A673 (cell line): ENCODE data around the gene SACM1L. TPM values are rescaled to one million over a fixed set of nuclear protein-coding genes. Genes with fewer than 3 reads are reported as not detected.
A peak's percentile ranks its signal among the peaks of the same experiment; 100 is the strongest.

Experiments used
- BruUV-seq: library from RNA; stranded (reverse); fragments of 400-500 nt; replicated peaks from 2 replicates; lab custom pipeline; 2021; lab: Mats Ljungman, UMichigan
- CTCF ChIA-PET: fragments of 300-600 bp; sonication (Branson Sonifier 250); formaldehyde crosslinking; loops from one replicate; lab custom pipeline; 2022; ENCODE audit warnings: antibody characterized with exemption; lab: Charles Lee
- POLR2A ChIA-PET: fragments of 300-600 bp; sonication (Branson Sonifier 250); formaldehyde crosslinking; loops from one replicate; lab custom pipeline; 2022; ENCODE audit warnings: antibody characterized with exemption; ENCODE audit not compliant: low non-redundant PET; lab: Charles Lee
- DNase-seq: peaks from one replicate; pipeline ENCODE4 v3.0.0-alpha.2; 2015; ENCODE audit warnings: low spot score
- H3K27ac ChIP-seq: fragments of 200-600 bp; sonication (generic); 2 replicates; pipeline ENCODE4 v1.5.1; 2016; ENCODE audit warnings: mixed run types, low read depth, mild to moderate bottlenecking, mixed read lengths, antibody characterized with exemption, low read length; ENCODE audit not compliant: poor library complexity, severe bottlenecking
- H3K27me3 ChIP-seq: fragments of 200-600 bp; sonication (generic); replicated peaks from 2 replicates; pipeline ENCODE4 v1.6.1; 2017; ENCODE audit warnings: mixed run types, low read depth, mild to moderate bottlenecking, mixed read lengths, antibody characterized with exemption, low read length; ENCODE audit not compliant: insufficient read depth, poor library complexity
- H3K36me3 ChIP-seq: fragments of 200-600 bp; sonication (generic); 2 replicates; pipeline ENCODE4 v1.6.1; 2016; ENCODE audit warnings: mixed run types, mild to moderate bottlenecking, mixed read lengths, antibody characterized with exemption, low read length; ENCODE audit not compliant: insufficient read depth, poor library complexity, severe bottlenecking
- H3K4me1 ChIP-seq: fragments of 200-600 bp; sonication (generic); 2 replicates; pipeline ENCODE4 v1.6.1; 2017; ENCODE audit warnings: mixed run types, mild to moderate bottlenecking, mixed read lengths, antibody characterized with exemption, low read length; ENCODE audit not compliant: insufficient read depth, poor library complexity, severe bottlenecking
- H3K4me3 ChIP-seq: fragments of 200-600 bp; sonication (generic); 2 replicates; pipeline ENCODE4 v1.5.1; 2016; ENCODE audit warnings: low read depth, mixed run types, mild to moderate bottlenecking, mixed read lengths, low read length; ENCODE audit not compliant: poor library complexity, severe bottlenecking
- H3K9me3 ChIP-seq: fragments of 200-600 bp; sonication (generic); 2 replicates; pipeline ENCODE4 v1.6.1; 2016; ENCODE audit warnings: mixed run types, low read depth, mild to moderate bottlenecking, mixed read lengths, antibody characterized with exemption, low read length; ENCODE audit not compliant: poor library complexity, severe bottlenecking
- EZH2 ChIP-seq: fragments of 200-600 bp; sonication (generic); IDR thresholded peaks from 2 replicates; pipeline ENCODE4 v1.6.1; 2017; ENCODE audit warnings: borderline replicate concordance, low read depth, mild to moderate bottlenecking, mixed read lengths, antibody characterized with exemption, low read length; ENCODE audit not compliant: poor library complexity, severe bottlenecking
- intact Hi-C: fragments of 100-400 bp; cut with micrococcal nuclease; formaldehyde crosslinking; loops from one replicate; pipeline ENCODE4 v1.10.0; 2022; ENCODE audit not compliant: unreplicated experiment
- total RNA-seq: library from RNA; stranded (reverse); gene quantifications from 2 replicates; pipeline ENCODE4 v1.2.3, GENCODE V29; 2021
- TF ChIP-seq, protein P1 (sequence below): fragments of 300-800, 200-600 bp; sonication (generic); conservative IDR thresholded peaks from 2 replicates; pipeline ENCODE4 v1.5.1; 2017; ENCODE audit warnings: low read depth, mild to moderate bottlenecking, antibody characterized with exemption, low read length, moderate library complexity, mixed read lengths

Gene SACM1L
- total RNA-seq, 1 experiment from 2014 or later = 32.8 TPM

DNA sequence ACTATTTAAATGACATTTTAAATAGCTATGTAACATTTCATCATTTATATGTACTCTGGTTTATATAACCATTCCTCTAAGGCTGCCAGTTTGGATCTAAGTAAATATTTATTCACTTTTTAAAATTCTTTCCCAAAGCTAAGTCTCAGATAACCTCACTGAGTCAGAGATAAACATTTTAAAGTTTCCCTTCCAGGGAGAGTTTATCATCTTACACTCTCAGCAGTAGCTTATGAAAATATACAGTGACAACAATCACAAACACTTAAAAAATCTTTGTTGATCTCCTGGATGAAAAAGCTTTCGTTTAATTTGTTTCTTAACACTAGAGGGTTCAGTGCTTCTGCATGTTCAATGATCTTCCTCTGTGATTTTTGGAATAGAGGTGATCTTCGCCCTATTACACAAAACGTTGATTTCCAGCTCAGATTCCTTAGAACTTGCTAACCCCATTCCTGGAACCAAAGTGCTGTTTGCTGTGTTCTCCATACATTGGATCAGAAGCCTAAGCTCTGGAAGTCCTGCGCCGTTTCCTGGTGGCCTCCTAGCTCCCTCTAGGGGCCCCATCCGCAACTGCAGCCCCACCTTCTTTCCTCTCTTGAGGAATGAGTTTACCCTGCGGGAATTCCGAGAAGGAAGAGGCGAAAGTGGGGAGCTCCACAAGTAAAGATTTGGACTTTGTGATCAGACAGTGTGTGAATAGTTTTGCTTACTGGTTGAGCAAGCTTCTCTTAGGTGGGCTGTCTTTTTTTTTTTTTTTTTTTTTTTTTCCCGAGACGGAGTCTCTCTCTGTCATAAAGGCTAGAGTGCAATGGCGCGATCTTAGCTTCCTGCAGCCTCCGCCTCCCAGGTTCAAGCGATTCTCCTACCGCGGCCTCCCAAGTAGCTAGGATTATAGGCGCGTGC lies 29.3 kb upstream of the SACM1L start:
- H3K27me3 ChIP-seq = no peaks in the 10 kb centered on the region
- ChIA-PET POLR2A (interaction anchor here (0.7 kb wide), 1 partner anchor 272 kb away, joined by 23 read pairs; no protein-coding TSS in a partner anchor), CTCF (interaction anchor here (0.6 to 0.7 kb wide), 6 partner anchors 21 to 1274 kb away, joined by 3 to 15 read pairs (median 7); no protein-coding TSS in a partner anchor)
- peaks cover 4% of the 10 kb centered on the region for H3K4me1 ChIP-seq
- BruUV-seq = no TSS peak
- H3K9me3 ChIP-seq = no peaks in the 10 kb centered on the region
- DNase-seq = peak; percentile 51
- no peaks in the 10 kb centered on the region for H3K36me3 ChIP-seq
- H3K27ac ChIP-seq = no peak overlapping the region
- H3K4me3 ChIP-seq = no peak overlapping the region
- intact Hi-C loops = no loop called here
- TF ChIP-seq EZH2 = no peak
- TF ChIP-seq, protein P1, sequence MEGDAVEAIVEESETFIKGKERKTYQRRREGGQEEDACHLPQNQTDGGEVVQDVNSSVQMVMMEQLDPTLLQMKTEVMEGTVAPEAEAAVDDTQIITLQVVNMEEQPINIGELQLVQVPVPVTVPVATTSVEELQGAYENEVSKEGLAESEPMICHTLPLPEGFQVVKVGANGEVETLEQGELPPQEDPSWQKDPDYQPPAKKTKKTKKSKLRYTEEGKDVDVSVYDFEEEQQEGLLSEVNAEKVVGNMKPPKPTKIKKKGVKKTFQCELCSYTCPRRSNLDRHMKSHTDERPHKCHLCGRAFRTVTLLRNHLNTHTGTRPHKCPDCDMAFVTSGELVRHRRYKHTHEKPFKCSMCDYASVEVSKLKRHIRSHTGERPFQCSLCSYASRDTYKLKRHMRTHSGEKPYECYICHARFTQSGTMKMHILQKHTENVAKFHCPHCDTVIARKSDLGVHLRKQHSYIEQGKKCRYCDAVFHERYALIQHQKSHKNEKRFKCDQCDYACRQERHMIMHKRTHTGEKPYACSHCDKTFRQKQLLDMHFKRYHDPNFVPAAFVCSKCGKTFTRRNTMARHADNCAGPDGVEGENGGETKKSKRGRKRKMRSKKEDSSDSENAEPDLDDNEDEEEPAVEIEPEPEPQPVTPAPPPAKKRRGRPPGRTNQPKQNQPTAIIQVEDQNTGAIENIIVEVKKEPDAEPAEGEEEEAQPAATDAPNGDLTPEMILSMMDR = peak; percentile 74

DNA sequence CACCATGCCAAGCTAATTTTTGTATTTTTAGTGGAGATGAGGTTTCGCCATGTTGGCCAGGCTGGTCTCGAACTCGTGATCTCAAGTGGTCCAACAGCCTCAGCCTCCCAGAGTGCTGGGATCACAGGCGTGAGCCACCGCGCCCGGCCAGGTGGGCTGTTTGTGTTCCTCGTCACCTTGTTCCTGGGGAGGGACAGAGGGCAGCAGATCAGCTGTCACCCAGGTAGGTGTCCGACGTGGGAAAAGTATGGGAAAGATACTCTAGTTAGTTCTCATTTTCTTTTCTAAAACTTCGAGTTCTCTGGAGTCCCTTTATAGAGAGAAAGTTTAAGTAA lies 28.7 kb upstream of the SACM1L start:
- Histone ChIP-seq H3K4me1 (peaks cover 4% of the 10 kb centered on the region), H3K27ac (no peak overlapping the region), H3K36me3 (no peaks in the 10 kb centered on the region), H3K9me3 (no peaks in the 10 kb centered on the region), H3K27me3 (no peaks in the 10 kb centered on the region), H3K4me3 (no peak overlapping the region)
- ChIA-PET CTCF (interaction anchor here (0.6 kb wide), 3 partner anchors 21 to 620 kb away, joined by 3 to 9 read pairs (median 5); no protein-coding TSS in a partner anchor), POLR2A (no interaction called here)
- no peak for TF ChIP-seq EZH2
- TF ChIP-seq, protein P1 = no peak
- BruUV-seq = no TSS peak
- intact Hi-C loops = no loop called here
- DNase-seq = no peak

DNA sequence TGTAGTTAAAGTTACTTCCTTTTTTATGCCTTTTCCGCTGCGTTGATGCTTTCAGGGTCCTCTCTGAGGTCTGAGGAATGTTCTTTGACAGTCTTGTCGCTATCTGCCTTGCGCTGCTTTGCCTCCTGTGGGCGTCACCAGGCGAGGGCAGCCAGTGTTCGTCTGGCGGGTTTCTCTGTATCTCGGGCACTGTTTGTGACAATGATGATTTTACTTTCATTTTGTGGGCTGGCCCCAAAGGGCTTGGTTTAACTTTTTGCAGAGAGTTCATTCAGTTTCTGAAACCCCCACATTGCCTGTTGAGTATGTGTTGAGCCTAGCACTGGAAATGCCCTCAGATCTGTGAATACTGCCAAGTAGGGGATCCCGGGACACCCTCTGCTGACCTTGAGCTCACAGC lies 24.6 kb upstream of the SACM1L start:
- no peaks in the 10 kb centered on the region for H3K9me3 ChIP-seq
- peaks cover 5% of the 10 kb centered on the region for H3K36me3 ChIP-seq
- H3K27me3 ChIP-seq = no peaks in the 10 kb centered on the region
- BruUV-seq = no TSS peak
- peaks cover 14% of the 10 kb centered on the region for H3K4me1 ChIP-seq
- H3K4me3 ChIP-seq = no peak overlapping the region
- CTCF ChIA-PET = no interaction called here
- H3K27ac ChIP-seq = no peak overlapping the region
- TF ChIP-seq, protein P1 = no peak
- TF ChIP-seq EZH2 = no peak
- intact Hi-C loops = no loop called here
- DNase-seq = no peak
- POLR2A ChIA-PET = no interaction called here
